Measurements from ENCODE around the gene EIF4B.

DNA sequence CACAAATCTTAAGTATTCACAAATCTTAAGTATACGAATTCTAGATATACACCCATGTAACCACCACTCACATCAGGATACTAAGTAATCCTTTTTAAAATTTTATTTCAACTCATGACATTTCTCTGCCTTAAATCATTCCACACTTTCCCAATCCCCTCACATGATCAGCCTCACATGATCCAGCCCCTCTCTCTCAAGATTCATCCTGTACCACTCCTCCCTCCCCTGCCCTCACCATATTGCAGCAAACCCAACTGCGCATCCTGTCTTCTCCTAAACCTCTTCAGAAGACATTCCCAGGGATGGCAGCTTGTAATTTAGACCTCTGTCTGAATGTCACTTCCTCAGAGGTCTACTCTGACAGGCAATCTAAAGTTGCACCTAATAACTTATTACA lies 1.7 kb upstream of the EIF4B start:
- no peak for TF ChIP-seq EP300 (IDR thresholded peaks at IDR 0.05)
- TF ChIP-seq, protein P1, sequence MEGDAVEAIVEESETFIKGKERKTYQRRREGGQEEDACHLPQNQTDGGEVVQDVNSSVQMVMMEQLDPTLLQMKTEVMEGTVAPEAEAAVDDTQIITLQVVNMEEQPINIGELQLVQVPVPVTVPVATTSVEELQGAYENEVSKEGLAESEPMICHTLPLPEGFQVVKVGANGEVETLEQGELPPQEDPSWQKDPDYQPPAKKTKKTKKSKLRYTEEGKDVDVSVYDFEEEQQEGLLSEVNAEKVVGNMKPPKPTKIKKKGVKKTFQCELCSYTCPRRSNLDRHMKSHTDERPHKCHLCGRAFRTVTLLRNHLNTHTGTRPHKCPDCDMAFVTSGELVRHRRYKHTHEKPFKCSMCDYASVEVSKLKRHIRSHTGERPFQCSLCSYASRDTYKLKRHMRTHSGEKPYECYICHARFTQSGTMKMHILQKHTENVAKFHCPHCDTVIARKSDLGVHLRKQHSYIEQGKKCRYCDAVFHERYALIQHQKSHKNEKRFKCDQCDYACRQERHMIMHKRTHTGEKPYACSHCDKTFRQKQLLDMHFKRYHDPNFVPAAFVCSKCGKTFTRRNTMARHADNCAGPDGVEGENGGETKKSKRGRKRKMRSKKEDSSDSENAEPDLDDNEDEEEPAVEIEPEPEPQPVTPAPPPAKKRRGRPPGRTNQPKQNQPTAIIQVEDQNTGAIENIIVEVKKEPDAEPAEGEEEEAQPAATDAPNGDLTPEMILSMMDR (IDR thresholded peaks at IDR 0.05), result no peak
